H9 (cell line): Measurements from ENCODE around the gene SLC24A3. TPM values are rescaled to one million over a fixed set of nuclear protein-coding genes. Genes with fewer than 3 reads are reported as not detected.

Source experiments
- DNase-seq: peaks from one replicate; pipeline ENCODE4 v3.0.0-alpha.2; 2017
- H2AFZ ChIP-seq: one replicate; pipeline ENCODE4 v1.6.1; 2013; ENCODE audit warnings: mild to moderate bottlenecking, low read length, control low read depth, moderate library complexity
- H2AK5ac ChIP-seq: 2 replicates; pipeline ENCODE4 v1.6.1; 2013; ENCODE audit warnings: low read length, control low read depth, mixed read lengths; ENCODE audit not compliant: insufficient read length
- H2BK120ac ChIP-seq: one replicate; pipeline ENCODE4 v1.6.1; 2013; ENCODE audit warnings: low read depth, mild to moderate bottlenecking, low read length, control low read depth, inconsistent platforms; ENCODE audit not compliant: poor library complexity, severe bottlenecking
- H2BK12ac ChIP-seq: 2 replicates; pipeline ENCODE4 v1.6.1; 2013; ENCODE audit warnings: low read length, control low read depth, mixed read lengths, low read depth; ENCODE audit not compliant: insufficient read length
- H2BK15ac ChIP-seq: 2 replicates; pipeline ENCODE4 v1.6.1; 2013; ENCODE audit warnings: low read depth, low read length, control low read depth
- H2BK20ac ChIP-seq: one replicate; pipeline ENCODE4 v1.6.1; 2013; ENCODE audit warnings: low read depth, mild to moderate bottlenecking, low read length, control low read depth, inconsistent platforms; ENCODE audit not compliant: poor library complexity, severe bottlenecking
- H2BK5ac ChIP-seq: 2 replicates; pipeline ENCODE4 v1.6.1; 2013; ENCODE audit warnings: low read length, control low read depth, mixed read lengths; ENCODE audit not compliant: insufficient read length
- H3K14ac ChIP-seq: 2 replicates; pipeline ENCODE4 v1.6.1; 2013; ENCODE audit warnings: low read length, control low read depth; ENCODE audit not compliant: insufficient read depth
- H3K18ac ChIP-seq: 2 replicates; pipeline ENCODE4 v1.6.1; 2013; ENCODE audit warnings: low read depth, mild to moderate bottlenecking, mixed read lengths, low read length, control low read depth; ENCODE audit not compliant: insufficient read length
- H3K23ac ChIP-seq: 2 replicates; pipeline ENCODE4 v1.6.1; 2013; ENCODE audit warnings: low read length, control low read depth, mixed read lengths, low read depth; ENCODE audit not compliant: insufficient read length
- H3K23me2 ChIP-seq: 2 replicates; pipeline ENCODE4 v1.6.1; 2013; ENCODE audit warnings: low read depth, mild to moderate bottlenecking, mixed read lengths, low read length, control low read depth; ENCODE audit not compliant: insufficient read length, poor library complexity, severe bottlenecking
- H3K27ac ChIP-seq: 2 replicates; pipeline ENCODE4 v1.5.1; 2013; ENCODE audit warnings: low read length, control low read depth, mixed read lengths, low read depth; ENCODE audit not compliant: insufficient read length
- H3K27me3 ChIP-seq: 2 replicates; pipeline ENCODE4 v1.6.1; 2013; ENCODE audit warnings: low read length, control low read depth, inconsistent platforms; ENCODE audit not compliant: insufficient read depth
- H3K4ac ChIP-seq: 2 replicates; pipeline ENCODE4 v1.6.1; 2013; ENCODE audit warnings: low read depth, mild to moderate bottlenecking, control low read depth, inconsistent platforms, low read length, moderate library complexity
- H3K4me1 ChIP-seq: 2 replicates; pipeline ENCODE4 v1.6.1; 2013; ENCODE audit warnings: low read length, control low read depth, inconsistent platforms; ENCODE audit not compliant: insufficient read depth
- H3K4me2 ChIP-seq: 2 replicates; pipeline ENCODE4 v1.6.1; 2013; ENCODE audit warnings: low read length, control low read depth, mixed read lengths; ENCODE audit not compliant: insufficient read length, insufficient read depth
- H3K56ac ChIP-seq: 2 replicates; pipeline ENCODE4 v1.6.1; 2013; ENCODE audit warnings: low read depth, mild to moderate bottlenecking, mixed read lengths, low read length, control low read depth; ENCODE audit not compliant: insufficient read length
- H3K79me1 ChIP-seq: 2 replicates; pipeline ENCODE4 v1.6.1; 2013; ENCODE audit warnings: low read depth, mild to moderate bottlenecking, moderate library complexity, low read length, control low read depth, inconsistent platforms; ENCODE audit not compliant: insufficient read depth, poor library complexity, severe bottlenecking
- H3K79me2 ChIP-seq: 2 replicates; pipeline ENCODE4 v1.6.1; 2013; ENCODE audit warnings: low read length, control low read depth, inconsistent platforms; ENCODE audit not compliant: insufficient read depth
- H3K9ac ChIP-seq: 2 replicates; pipeline ENCODE4 v1.6.1; 2013; ENCODE audit warnings: low read length, control low read depth, mixed read lengths; ENCODE audit not compliant: insufficient read length; ENCODE audit errors: extremely low read depth
- H3K9me3 ChIP-seq: one replicate; pipeline ENCODE4 v1.6.1; 2013; ENCODE audit warnings: low read depth, low read length, inconsistent platforms; ENCODE audit not compliant: control insufficient read depth
- H3T11ph ChIP-seq: one replicate; pipeline ENCODE4 v1.6.1; 2013; ENCODE audit warnings: mild to moderate bottlenecking, low read length, control low read depth, inconsistent platforms
- H4K20me1 ChIP-seq: one replicate; pipeline ENCODE4 v1.6.1; 2013; ENCODE audit not compliant: control insufficient read depth, insufficient read length, insufficient read depth
- H4K5ac ChIP-seq: 2 replicates; pipeline ENCODE4 v1.6.1; 2013; ENCODE audit warnings: low read depth, mild to moderate bottlenecking, mixed read lengths, low read length, control low read depth; ENCODE audit not compliant: insufficient read length
- H4K8ac ChIP-seq: replicated peaks from 2 replicates; pipeline ENCODE4 v1.6.1; 2013; ENCODE audit warnings: low read length, control low read depth, mixed read lengths, low read depth; ENCODE audit not compliant: insufficient read length
- H4K91ac ChIP-seq: 2 replicates; pipeline ENCODE4 v1.6.1; 2013; ENCODE audit warnings: low read depth, mild to moderate bottlenecking, moderate library complexity, mixed read lengths, low read length, control low read depth; ENCODE audit not compliant: insufficient read length
- H3K27ac Mint-ChIP-seq, 3 experiments: 2 replicates in 2 of 3; 3 replicates in 1 of 3; pipeline ENCODE4 v1.8.0; 2020 to 2021; ENCODE audit warnings: mixed read lengths in 3 of 3, mild to moderate bottlenecking in 1 of 3, moderate library complexity in 1 of 3
- H3K27me3 Mint-ChIP-seq: 2 replicates; pipeline ENCODE4 v1.8.0; 2021; ENCODE audit warnings: low read depth, mild to moderate bottlenecking, moderate library complexity, mixed read lengths
- H3K36me3 Mint-ChIP-seq, 3 experiments: 2 replicates in 2 of 3; 3 replicates in 1 of 3; pipeline ENCODE4 v1.8.0; 2020 to 2021; ENCODE audit warnings: low read depth in 3 of 3, mixed read lengths in 3 of 3; ENCODE audit not compliant: insufficient read depth in 1 of 3
- H3K4me1 Mint-ChIP-seq, 2 experiments: 2 replicates each; pipeline ENCODE4 v1.8.0; 2020; ENCODE audit warnings: mixed read lengths in 2 of 2
- H3K4me3 Mint-ChIP-seq, 2 experiments: 2 replicates in 1 of 2; 3 replicates in 1 of 2; pipeline ENCODE4 v1.8.0; 2020 to 2021; ENCODE audit warnings: mild to moderate bottlenecking in 2 of 2, mixed read lengths in 2 of 2, moderate library complexity in 1 of 2
- H3K9me3 Mint-ChIP-seq, 2 experiments: 2 replicates in 1 of 2; 3 replicates in 1 of 2; pipeline ENCODE4 v1.8.0; 2020; ENCODE audit warnings: mild to moderate bottlenecking in 2 of 2, mixed read lengths in 2 of 2, moderate library complexity in 1 of 2
- WGBS: extraction: QIAGEN DNeasy Blood & Tissue Kit; methylation state at CpG from one replicate; pipeline ENCODE4 v1.1.7; 2013; ENCODE audit warnings: missing lambda C conversion rate, low lambda C conversion rate, mixed read lengths; ENCODE audit not compliant: insufficient read length; ENCODE audit errors: extremely low coverage; 5-methylcytosine and 5-hydroxymethylcytosine counted together
- total RNA-seq: library from RNA; stranded (reverse); gene quantifications from 2 replicates; pipeline ENCODE4 v1.2.1, GENCODE V29; 2021
- TF ChIP-seq, protein P1 (sequence below): fragments of 200-600 bp; sonication (generic); conservative IDR thresholded peaks from 3 replicates; pipeline ENCODE4 v1.8.0; 2021; ENCODE audit warnings: antibody characterized with exemption, mild to moderate bottlenecking

Gene SLC24A3
- total RNA-seq, 1 experiment from 2014 or later = 0.83 TPM

DNA sequence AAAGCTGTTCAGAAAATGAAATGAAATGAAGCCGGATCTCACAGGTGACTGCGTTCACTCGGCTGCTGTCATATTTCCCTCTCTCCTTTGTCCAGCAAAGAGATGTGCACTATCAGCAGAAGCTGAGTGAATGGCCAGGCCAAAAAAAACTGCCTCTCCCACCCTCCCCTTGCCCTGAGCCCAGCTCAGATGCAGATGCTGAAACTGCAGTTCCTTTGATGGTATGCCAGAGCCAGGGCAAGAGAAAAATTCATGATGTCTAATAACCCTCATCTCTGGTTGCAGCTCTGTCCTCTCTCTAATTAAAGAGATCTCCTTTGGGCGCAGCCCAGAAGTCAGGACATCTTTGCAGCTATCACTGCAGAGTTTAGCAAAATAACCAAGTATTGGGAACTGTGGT, 335.1 kb downstream of the SLC24A3 start:
- Mint-ChIP-seq H3K27me3 (no peaks in the 10 kb centered on the region; the same call in 1 of the 2 replicates), H3K36me3 (no peaks in the 10 kb centered on the region), H3K4me1 (no peaks in the 10 kb centered on the region), H3K9me3 (no peaks in the 10 kb centered on the region), H3K4me3 (no peak overlapping the region), H3K27ac (no peak overlapping the region)
- no peak overlapping the region for H3K56ac ChIP-seq
- TF ChIP-seq, protein P1, sequence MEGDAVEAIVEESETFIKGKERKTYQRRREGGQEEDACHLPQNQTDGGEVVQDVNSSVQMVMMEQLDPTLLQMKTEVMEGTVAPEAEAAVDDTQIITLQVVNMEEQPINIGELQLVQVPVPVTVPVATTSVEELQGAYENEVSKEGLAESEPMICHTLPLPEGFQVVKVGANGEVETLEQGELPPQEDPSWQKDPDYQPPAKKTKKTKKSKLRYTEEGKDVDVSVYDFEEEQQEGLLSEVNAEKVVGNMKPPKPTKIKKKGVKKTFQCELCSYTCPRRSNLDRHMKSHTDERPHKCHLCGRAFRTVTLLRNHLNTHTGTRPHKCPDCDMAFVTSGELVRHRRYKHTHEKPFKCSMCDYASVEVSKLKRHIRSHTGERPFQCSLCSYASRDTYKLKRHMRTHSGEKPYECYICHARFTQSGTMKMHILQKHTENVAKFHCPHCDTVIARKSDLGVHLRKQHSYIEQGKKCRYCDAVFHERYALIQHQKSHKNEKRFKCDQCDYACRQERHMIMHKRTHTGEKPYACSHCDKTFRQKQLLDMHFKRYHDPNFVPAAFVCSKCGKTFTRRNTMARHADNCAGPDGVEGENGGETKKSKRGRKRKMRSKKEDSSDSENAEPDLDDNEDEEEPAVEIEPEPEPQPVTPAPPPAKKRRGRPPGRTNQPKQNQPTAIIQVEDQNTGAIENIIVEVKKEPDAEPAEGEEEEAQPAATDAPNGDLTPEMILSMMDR = no peak
- H2BK15ac ChIP-seq = no peak overlapping the region
- no peaks in the 10 kb centered on the region for H3K79me2 ChIP-seq
- H3T11ph ChIP-seq = no peak overlapping the region
- H3K23ac ChIP-seq = no peak overlapping the region
- H3K79me1 ChIP-seq = no peaks in the 10 kb centered on the region
- no peak overlapping the region for H3K9ac ChIP-seq
- no peak overlapping the region for H4K5ac ChIP-seq
- no peak overlapping the region for H2BK20ac ChIP-seq
- no peak overlapping the region for H2AFZ ChIP-seq
- no peak overlapping the region for H4K8ac ChIP-seq
- H3K4me2 ChIP-seq = no peak overlapping the region
- no peak overlapping the region for H2BK12ac ChIP-seq
- H3K18ac ChIP-seq = no peak overlapping the region
- no peak overlapping the region for H3K4ac ChIP-seq
- no peak overlapping the region for H4K91ac ChIP-seq
- no CpG with 5 or more reads among the region's 4 CpGs for WGBS
- H2BK5ac ChIP-seq = no peak overlapping the region
- H3K9me3 ChIP-seq = no peaks in the 10 kb centered on the region
- H4K20me1 ChIP-seq = no peaks in the 10 kb centered on the region
- DNase-seq = no peak
- H3K14ac ChIP-seq = no peak overlapping the region
- no peak overlapping the region for H2AK5ac ChIP-seq
- peaks cover 3% of the 10 kb centered on the region; the same call in 1 of the 2 replicates for H3K4me1 ChIP-seq
- H3K23me2 ChIP-seq = no peaks in the 10 kb centered on the region
- H3K27me3 ChIP-seq = no peaks in the 10 kb centered on the region
- H3K27ac ChIP-seq = no peak overlapping the region
- no peak overlapping the region for H2BK120ac ChIP-seq
